Measurements from ENCODE around the gene RRP36. TPM values are rescaled to one million over a fixed set of nuclear protein-coding genes. Genes with fewer than 3 reads are reported as not detected.

Gene RRP36
- total and polyA plus RNA-seq, 4 donors = 23.4 to 33.4 (median 26.2) TPM

GRCh38 chr6:43013843-43014433 lies 7.5 kb upstream of the RRP36 start, which contains the start of the genes KLHDC3 and MEA1:
Gene KLHDC3, plus strand, starts transcription at chr6:43014249. Its CDS starts 2,944 bp downstream, at chr6:43017193.
Gene MEA1, minus strand, starts transcription at chr6:43013946. Its CDS starts 133 bp downstream, at chr6:43013813.
- DNase-seq (ENCODE audit: low spot score) = peak; percentile 98
- peak within 1 kb of the TSS; percentile 46 to 55 for H3K27ac ChIP-seq (ENCODE audit: low read depth in 1 of 2, low read length in 2 of 2)

More at GRCh38 chr6:43013843-43014433, 7.5 kb upstream of the RRP36 start, which contains the start of the genes KLHDC3 and MEA1:
- Histone ChIP-seq H3K9me3 (ENCODE audit: control insufficient read depth in 4 of 4, low read length in 3 of 4) (no peaks in the 10 kb centered on the region), H3K36me3 (ENCODE audit: control insufficient read depth in 4 of 4, insufficient read depth in 3 of 4, low read depth in 1 of 4, low read length in 3 of 4) (peaks cover 2 to 48% (median 24%) of the 10 kb centered on the region in 4 donors), H3K27me3 (ENCODE audit: control insufficient read depth in 4 of 4, insufficient read depth in 4 of 4, low read length in 3 of 4) (no peaks in the 10 kb centered on the region), H3K4me1 (ENCODE audit: control insufficient read depth in 4 of 4, insufficient read depth in 4 of 4, low read length in 3 of 4) (peaks cover 3 to 36% (median 23%) of the 10 kb centered on the region in 4 donors), H3K4me3 (ENCODE audit: low read depth in 1 of 3, low read length in 3 of 3) (peak within 1 kb of the TSS; percentile 64 to 89 (median 70)), H3K9ac (ENCODE audit: low read depth in 1 of 2, low read length in 2 of 2) (peak within 1 kb of the TSS; percentile 36 to 72)
- under 1% methylated on average over 51 of the region's 51 CpGs for WGBS
- TF ChIP-seq ZBTB33 (IDR thresholded peaks at IDR 0.05) (peak; percentile 88), RXRA (IDR thresholded peaks at IDR 0.05) (peak in 1 of 2 donors; percentile 25), YY1 (IDR thresholded peaks at IDR 0.05) (peak; percentile 85), NR2F2 (IDR thresholded peaks at IDR 0.05) (no peak), TAF1 (conservative IDR thresholded peaks at IDR 0.05) (no peak), HNF4A (conservative IDR thresholded peaks at IDR 0.05) (peak; percentile 20), ATF3 (IDR thresholded peaks at IDR 0.05) (no peak), EGR1 (IDR thresholded peaks at IDR 0.05; ENCODE audit: low read depth in 2 of 2) (peak in 1 of 2 donors; percentile 56), CTCF (IDR thresholded peaks at IDR 0.05; ENCODE audit: low read depth, low read length, missing input control) (no peak), RAD21 (IDR thresholded peaks at IDR 0.05) (peak; percentile 41 to 44), FOXA1 (IDR thresholded peaks at IDR 0.05) (peak; percentile 61), HNF4G (IDR thresholded peaks at IDR 0.05) (no peak), FOXA2 (IDR thresholded peaks at IDR 0.05) (no peak), SP1 (IDR thresholded peaks at IDR 0.05) (peak; percentile 76), MAX (IDR thresholded peaks at IDR 0.05) (peak; percentile 98), REST (IDR thresholded peaks at IDR 0.05) (peak; percentile 61), GABPA (IDR thresholded peaks at IDR 0.05 in 1 of 2, conservative IDR thresholded peaks at IDR 0.05 in 1 of 2) (peak; percentile 79 to 91), JUND (IDR thresholded peaks at IDR 0.05) (peak in 1 of 2 donors; percentile 24)
